Body of pancreas (tissue), 4 donors: ENCODE results near the gene TMTC2. TPM values are rescaled to one million over a fixed set of nuclear protein-coding genes. Genes with fewer than 3 reads are reported as not detected.

Experiments
- ATAC-seq: fragments of 150-250 bp; one replicate; pipeline ENCODE4 v1.9.1; 2016
- DNase-seq, 4 donors: peaks; one replicate each; pipeline ENCODE4 v3.0.0-alpha.2; 2019
- H3K27ac ChIP-seq, 4 donors: fragments of 200-600 bp; sonication (generic); 1 replicate in 3 of 4; 2 replicates in 1 of 4; pipeline versions ENCODE4 v1.5.1 to v1.6.1; 2016 to 2019; ENCODE audit warnings: mild to moderate bottlenecking in 1 of 4, mixed read lengths in 1 of 4, moderate library complexity in 1 of 4
- H3K27me3 ChIP-seq, 2 donors: fragments of 200-600 bp; sonication (generic); one replicate each; pipeline ENCODE4 v1.6.0; 2016; ENCODE audit warnings: mild to moderate bottlenecking in 1 of 2
- H3K36me3 ChIP-seq, 2 donors: fragments of 200-600 bp; sonication (generic); replicated peaks in 1 of 2; 2 replicates each; pipeline ENCODE4 v1.5.1; 2016; ENCODE audit warnings: low read depth in 2 of 2; ENCODE audit not compliant: insufficient read depth in 1 of 2
- H3K4me1 ChIP-seq: fragments of 200-600 bp; sonication (generic); one replicate; pipeline ENCODE4 v1.6.0; 2016
- H3K4me3 ChIP-seq, 2 donors: fragments of 200-600 bp; sonication (generic); 1 replicate in 1 of 2; 2 replicates in 1 of 2; pipeline ENCODE4 v1.5.1; 2016 to 2019
- H3K9me3 ChIP-seq, 3 donors: fragments of 200-600 bp; sonication (generic); 1 replicate in 2 of 3; 2 replicates in 1 of 3; pipeline ENCODE4 v1.5.1; 2016
- POLR2A ChIP-seq, 3 donors: fragments of 450-650 bp; IDR thresholded peaks; one replicate each; pipeline ENCODE4 v1.6.1; 2016; ENCODE audit warnings: antibody characterized with exemption in 3 of 3, mild to moderate bottlenecking in 2 of 3
- WGBS, 2 donors: methylation state at CpG; one replicate each; pipeline ENCODE4 v1.1.5; 2017; 5-methylcytosine and 5-hydroxymethylcytosine counted together
- intact Hi-C: fragments of 100-400 bp; cut with DNase I; formaldehyde crosslinking; loops from one replicate; pipeline ENCODE4 v1.15.1; 2023
- total RNA-seq, 2 donors: library from RNA; depleted of rRNA; stranded (reverse); fragments of >200 nt; gene quantifications; one replicate each; pipeline ENCODE4 v1.1.0, GENCODE V29; 2016
- TF ChIP-seq, protein P1 (sequence below), 7 experiments: fragments of 450-650 bp in 4 of 7; fragments of 200-600 bp in 3 of 7; sonication (generic) in 3 of 7; IDR thresholded peaks; one replicate each; pipeline ENCODE4 v1.5.1; 2016 to 2019; ENCODE audit warnings: antibody characterized with exemption in 7 of 7

TMTC2 gene
- total RNA-seq, 2 donors from 2014 or later = 10.4 to 20.1 TPM

- Histone ChIP-seq H3K9me3 (no peaks in the 10 kb centered on the region), H3K27me3 (no peaks in the 10 kb centered on the region), H3K36me3 (no peaks in the 10 kb centered on the region), H3K4me3 (no peak overlapping the region), H3K27ac (peak overlapping the region in 1 of 4 donors; percentile 32), H3K4me1 (peaks cover 11% of the 10 kb centered on the region)
- DNase-seq = no peak
- ATAC-seq = no peak
- TF ChIP-seq, protein P1, sequence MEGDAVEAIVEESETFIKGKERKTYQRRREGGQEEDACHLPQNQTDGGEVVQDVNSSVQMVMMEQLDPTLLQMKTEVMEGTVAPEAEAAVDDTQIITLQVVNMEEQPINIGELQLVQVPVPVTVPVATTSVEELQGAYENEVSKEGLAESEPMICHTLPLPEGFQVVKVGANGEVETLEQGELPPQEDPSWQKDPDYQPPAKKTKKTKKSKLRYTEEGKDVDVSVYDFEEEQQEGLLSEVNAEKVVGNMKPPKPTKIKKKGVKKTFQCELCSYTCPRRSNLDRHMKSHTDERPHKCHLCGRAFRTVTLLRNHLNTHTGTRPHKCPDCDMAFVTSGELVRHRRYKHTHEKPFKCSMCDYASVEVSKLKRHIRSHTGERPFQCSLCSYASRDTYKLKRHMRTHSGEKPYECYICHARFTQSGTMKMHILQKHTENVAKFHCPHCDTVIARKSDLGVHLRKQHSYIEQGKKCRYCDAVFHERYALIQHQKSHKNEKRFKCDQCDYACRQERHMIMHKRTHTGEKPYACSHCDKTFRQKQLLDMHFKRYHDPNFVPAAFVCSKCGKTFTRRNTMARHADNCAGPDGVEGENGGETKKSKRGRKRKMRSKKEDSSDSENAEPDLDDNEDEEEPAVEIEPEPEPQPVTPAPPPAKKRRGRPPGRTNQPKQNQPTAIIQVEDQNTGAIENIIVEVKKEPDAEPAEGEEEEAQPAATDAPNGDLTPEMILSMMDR (IDR thresholded peaks at IDR 0.05) = no peak
- TF ChIP-seq POLR2A (IDR thresholded peaks at IDR 0.05) = no peak
- WGBS, 2 donors = 80 to 90% methylated on average over 7 of the region's 7 CpGs
- intact Hi-C loops = no loop called here
Observed at GRCh38 chr12:82857276-82857675, 170.6 kb downstream of the TMTC2 start.

DNA sequence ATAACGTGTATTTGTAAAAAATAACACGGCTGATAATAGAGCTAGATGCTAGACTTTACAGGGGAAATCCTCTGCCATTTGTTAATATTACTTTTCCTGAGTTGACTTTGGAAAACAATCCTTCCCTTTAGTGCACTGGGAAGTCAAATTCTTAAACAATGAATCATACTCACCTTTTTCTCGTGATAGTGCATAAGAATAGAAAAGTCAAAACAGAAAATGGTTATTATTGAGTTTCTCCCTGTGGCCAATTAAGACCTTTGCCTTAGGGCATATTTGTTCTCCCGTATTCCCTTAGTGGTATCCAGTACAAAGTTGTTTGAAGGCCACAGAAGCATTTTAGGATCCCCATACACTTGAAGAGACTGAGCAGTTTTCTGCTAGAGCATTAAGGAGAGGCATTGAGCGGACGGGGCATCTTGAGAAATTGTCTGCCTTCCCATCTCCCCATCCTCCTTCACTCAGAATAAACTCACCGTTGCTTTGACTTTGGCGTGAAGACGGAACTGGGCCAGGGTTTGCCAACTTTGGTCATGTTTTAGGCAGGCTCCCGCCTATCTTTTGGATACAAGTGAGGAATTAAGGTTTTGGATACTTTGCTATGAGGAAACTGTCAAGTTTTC is 171.3 kb downstream of the TMTC2 start:
- Histone ChIP-seq H3K27ac (peak overlapping the region in 1 of 4 donors; percentile 20), H3K4me3 (no peak overlapping the region), H3K27me3 (no peaks in the 10 kb centered on the region), H3K36me3 (no peaks in the 10 kb centered on the region), H3K9me3 (no peaks in the 10 kb centered on the region), H3K4me1 (peaks cover 11% of the 10 kb centered on the region)
- no peak for ATAC-seq
- intact Hi-C loops = no loop called here
- no peak for TF ChIP-seq POLR2A (IDR thresholded peaks at IDR 0.05)
- TF ChIP-seq, protein P1 (IDR thresholded peaks at IDR 0.05) = no peak
- 83 to 87% methylated on average over 10 of the region's 10 CpGs for WGBS, 2 donors
- no peak for DNase-seq

DNA sequence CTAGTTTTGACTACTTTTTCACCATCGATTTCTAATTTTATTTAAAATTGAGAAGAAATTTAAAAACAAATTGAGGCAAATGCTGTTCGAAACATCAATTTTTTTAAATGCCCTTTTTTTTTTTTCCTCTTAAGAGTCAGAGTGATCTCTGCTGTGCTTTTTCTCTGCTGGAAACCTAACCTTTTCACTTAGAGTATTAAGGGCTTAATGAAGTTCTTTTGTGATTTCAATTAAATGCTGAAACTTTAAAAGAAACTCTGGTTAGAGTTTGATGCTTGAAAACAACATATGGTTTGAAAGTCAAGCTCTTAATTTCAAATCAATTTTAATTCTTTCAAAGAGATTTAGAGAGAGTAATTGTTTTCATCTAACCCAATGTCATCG is 171.8 kb downstream of the TMTC2 start:
- no peak for TF ChIP-seq POLR2A (IDR thresholded peaks at IDR 0.05)
- TF ChIP-seq, protein P1 (IDR thresholded peaks at IDR 0.05) = no peak
- H3K27me3 ChIP-seq = no peaks in the 10 kb centered on the region
- H3K9me3 ChIP-seq = no peaks in the 10 kb centered on the region
- WGBS, 2 donors = 94 to 96% methylated on average over 3 of the region's 3 CpGs
- ATAC-seq = no peak
- no peaks in the 10 kb centered on the region for H3K36me3 ChIP-seq
- H3K4me3 ChIP-seq = no peak overlapping the region
- DNase-seq = no peak
- intact Hi-C loops = no loop called here
- H3K27ac ChIP-seq = no peak overlapping the region
- peaks cover 11% of the 10 kb centered on the region for H3K4me1 ChIP-seq

DNA sequence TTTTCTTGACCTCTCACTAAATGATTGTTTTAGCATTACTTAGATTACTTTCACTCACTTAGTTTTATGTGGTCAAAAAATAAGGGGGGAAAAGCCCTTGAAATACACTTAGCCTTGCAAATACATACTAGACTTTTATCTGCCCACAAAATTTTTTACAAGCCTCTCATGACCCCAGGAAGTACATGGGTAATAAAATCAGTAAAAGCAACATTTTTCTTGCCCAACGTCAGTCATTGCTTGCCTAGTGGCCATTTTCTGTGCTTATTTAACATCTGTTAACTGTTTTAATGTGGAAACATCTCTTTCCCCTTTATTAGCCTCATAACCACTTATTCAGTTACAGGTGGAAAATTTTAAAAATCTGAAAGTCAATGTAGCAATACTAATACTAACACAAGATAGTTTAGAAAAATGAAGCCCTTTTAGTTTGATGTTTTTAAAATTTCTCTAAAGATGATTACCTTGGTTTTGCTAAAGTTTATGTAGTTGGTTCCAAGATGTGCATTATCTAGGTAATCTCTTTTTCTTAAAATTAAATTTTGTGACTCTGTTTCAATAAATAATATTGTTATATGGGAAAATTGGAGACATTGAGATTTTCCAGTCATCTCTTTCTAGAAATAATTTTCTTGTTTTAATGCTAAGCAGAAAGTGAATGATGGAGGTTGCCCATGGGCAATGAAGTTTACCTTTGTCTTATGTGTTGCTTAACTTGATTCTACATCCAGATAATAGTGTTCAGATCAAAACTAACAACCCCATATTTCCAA is 175.5 kb downstream of the TMTC2 start:
- 58% methylated on average over 1 of the region's 1 CpG for WGBS, 2 donors
- Histone ChIP-seq H3K27ac (no peak overlapping the region), H3K4me3 (no peak overlapping the region), H3K9me3 (no peaks in the 10 kb centered on the region), H3K36me3 (no peaks in the 10 kb centered on the region), H3K4me1 (peaks cover 6% of the 10 kb centered on the region), H3K27me3 (no peaks in the 10 kb centered on the region)
- intact Hi-C loops = no loop called here
- no peak for ATAC-seq
- TF ChIP-seq, protein P1 (IDR thresholded peaks at IDR 0.05) = no peak
- no peak for TF ChIP-seq POLR2A (IDR thresholded peaks at IDR 0.05)
- DNase-seq = no peak
